Endothelial cell of umbilical vein (primary cell): Measurements from ENCODE around the gene SDC3. TPM values are rescaled to one million over a fixed set of nuclear protein-coding genes. Genes with fewer than 3 reads are reported as not detected.

Experiments used
- BruUV-seq: library from RNA; stranded (reverse); fragments of 400-500 nt; replicated peaks from 2 replicates; lab custom pipeline; 2021; lab: Mats Ljungman, UMichigan
- CTCF ChIA-PET: fragments of 300-600, 350-600 bp; sonication (Branson Sonifier 250); formaldehyde crosslinking; loops from one replicate; lab custom pipeline; 2021; ENCODE audit warnings: antibody characterized with exemption, inconsistent platforms; lab: Charles Lee
- POLR2A ChIA-PET: fragments of 300-600, 350-600 bp; sonication (Branson Sonifier 250); formaldehyde crosslinking; loops from one replicate; lab custom pipeline; 2021; ENCODE audit warnings: antibody characterized with exemption, inconsistent platforms; lab: Charles Lee
- DNase-seq: peaks from one replicate; pipeline ENCODE4 v3.0.0-alpha.2; 2011; ENCODE audit warnings: low read depth, low spot score
- FAIRE-seq: peaks from 2 replicates; lab custom pipeline; 2011; peaks lifted over from hg19 to GRCh38; lab: Jason Lieb, UNC
- H2AFZ ChIP-seq: 2 replicates; pipeline ENCODE4 v1.6.0; 2012; ENCODE audit warnings: low read depth, low read length, control low read depth, inconsistent platforms
- H3K27ac ChIP-seq: 2 replicates; pipeline ENCODE4 v1.5.1; 2011; ENCODE audit warnings: low read depth, mild to moderate bottlenecking, control low read depth, low read length, moderate library complexity; ENCODE audit not compliant: insufficient read depth
- H3K27me3 ChIP-seq, 2 experiments: 2 replicates each; pipeline versions ENCODE4 v1.6.0 to v1.6.1; 2011; ENCODE audit warnings: low read length in 2 of 2, mixed read lengths in 1 of 2; ENCODE audit not compliant: control insufficient read depth in 2 of 2, insufficient read depth in 2 of 2
- H3K36me3 ChIP-seq, 2 experiments: 2 replicates in 1 of 2; 3 replicates in 1 of 2; pipeline ENCODE4 v1.5.1; 2011; ENCODE audit warnings: low read length in 2 of 2, mild to moderate bottlenecking in 1 of 2, moderate library complexity in 1 of 2; ENCODE audit not compliant: control insufficient read depth in 2 of 2, insufficient read depth in 2 of 2; ENCODE audit errors: extremely low read depth in 1 of 2
- H3K4me1 ChIP-seq: 3 replicates; pipeline ENCODE4 v1.5.1; 2011; ENCODE audit warnings: mild to moderate bottlenecking, low read length; ENCODE audit not compliant: control insufficient read depth, insufficient read depth; ENCODE audit errors: extremely low read depth
- H3K4me2 ChIP-seq: 2 replicates; pipeline ENCODE4 v1.6.1; 2011; ENCODE audit warnings: low read length, control low read depth, mixed read lengths; ENCODE audit not compliant: insufficient read depth
- H3K4me3 ChIP-seq, 3 experiments: fragments of 200-600 bp in 1 of 3; sonication (generic), shearing (Covaris generic) in 1 of 3; replicated peaks in 1 of 3; 2 replicates each; pipeline ENCODE4 v1.5.1; 2011 to 2016; ENCODE audit warnings: control low read depth in 3 of 3, low read length in 3 of 3, mild to moderate bottlenecking in 2 of 3, inconsistent platforms in 1 of 3, low read depth in 1 of 3, moderate library complexity in 1 of 3; ENCODE audit not compliant: insufficient read depth in 1 of 3
- H3K79me2 ChIP-seq: 2 replicates; pipeline ENCODE4 v1.6.0; 2012; ENCODE audit warnings: low read length, inconsistent platforms; ENCODE audit not compliant: control insufficient read depth, insufficient read depth
- H3K9ac ChIP-seq: replicated peaks from 2 replicates; pipeline ENCODE3; 2011; ENCODE audit warnings: low read length, control low read depth; ENCODE audit not compliant: insufficient read depth; ENCODE audit errors: extremely low read depth
- H3K9me1 ChIP-seq: replicated peaks from 3 replicates; pipeline ENCODE4 v1.6.0; 2011; ENCODE audit warnings: mild to moderate bottlenecking, low read length; ENCODE audit not compliant: control insufficient read depth, insufficient read depth; ENCODE audit errors: extremely low read depth
- H3K9me3 ChIP-seq: replicated peaks from 2 replicates; pipeline ENCODE4 v1.5.1; 2012; ENCODE audit warnings: low read length, inconsistent platforms; ENCODE audit not compliant: control insufficient read depth, insufficient read depth
- H4K20me1 ChIP-seq: replicated peaks from 2 replicates; pipeline ENCODE3; 2011; ENCODE audit warnings: mild to moderate bottlenecking, low read length; ENCODE audit not compliant: control insufficient read depth, insufficient read depth; ENCODE audit errors: extremely low read depth
- CTCF ChIP-seq, 2 donors: IDR thresholded peaks; 1 replicate in 1 of 2; 2 replicates in 1 of 2; pipeline ENCODE4 v1.5.1; 2011; ENCODE audit warnings: low read length in 2 of 2, mild to moderate bottlenecking in 2 of 2, moderate library complexity in 2 of 2, control low read depth in 1 of 2, inconsistent platforms in 1 of 2, low read depth in 1 of 2; ENCODE audit not compliant: insufficient read depth in 1 of 2; ENCODE audit errors: extremely low read depth in 1 of 2
- EZH2 ChIP-seq: IDR thresholded peaks from 2 replicates; pipeline ENCODE4 v1.6.1; 2012; ENCODE audit warnings: borderline replicate concordance, low read depth, mild to moderate bottlenecking, moderate library complexity, low read length, inconsistent platforms; ENCODE audit not compliant: severe bottlenecking
- FOS ChIP-seq: IDR thresholded peaks from 2 replicates; pipeline ENCODE4 v1.6.1; 2011; ENCODE audit warnings: mild to moderate bottlenecking, low read length, moderate library complexity, borderline replicate concordance; ENCODE audit not compliant: insufficient read depth
- GATA2 ChIP-seq: IDR thresholded peaks from 2 replicates; pipeline ENCODE4 v1.7.0; 2011; ENCODE audit warnings: low read depth, mild to moderate bottlenecking, moderate library complexity, mixed read lengths, low read length; ENCODE audit not compliant: insufficient read length, insufficient read depth
- JUN ChIP-seq: IDR thresholded peaks from 2 replicates; pipeline ENCODE4 v1.6.1; 2011; ENCODE audit warnings: borderline replicate concordance, low read depth; ENCODE audit not compliant: insufficient read length, insufficient read depth
- MYC ChIP-seq: IDR thresholded peaks from one replicate; pipeline ENCODE4 v1.6.1; 2011; ENCODE audit warnings: mild to moderate bottlenecking, low read depth, low read length
- POLR2A ChIP-seq: IDR thresholded peaks from 2 replicates; pipeline ENCODE4 v1.6.1; 2012; ENCODE audit warnings: low read depth, mild to moderate bottlenecking, control low read depth, low read length
- POLR2AphosphoS5 ChIP-seq: IDR thresholded peaks from 2 replicates; pipeline ENCODE4 v1.6.1; 2012; ENCODE audit warnings: low read depth, mild to moderate bottlenecking, control low read depth, low read length, moderate library complexity; ENCODE audit not compliant: insufficient read depth
- dilution Hi-C: fragments of 300-500 bp; cut with MboI; formaldehyde crosslinking; loops from one replicate; pipeline ENCODE4 v1.15.0; 2019; ENCODE audit warnings: low sequenced_read_pairs; ENCODE audit not compliant: extremely low pct_ligation_motif_present
- intact Hi-C: fragments of 100-400 bp; cut with micrococcal nuclease; formaldehyde crosslinking; loops from one replicate; pipeline ENCODE4 v1.10.0; 2022
- polyA plus RNA-seq, 4 experiments: library from polyadenylated mRNA; depleted of rRNA in 3 of 4; stranded (reverse) in 3 of 4; unstranded in 1 of 4; fragments of >200 nt; gene quantifications; 2 replicates each; pipeline versions ENCODE4 v1.2.1 to v1.2.3, GENCODE V29; 2011 to 2012; ENCODE audit warnings: missing spikeins in 1 of 4
- total RNA-seq: library from RNA; stranded (reverse); gene quantifications from 2 replicates; pipeline ENCODE4 v1.2.3, GENCODE V29; 2021

SDC3 gene
- total and polyA plus RNA-seq, 2 donors (not counting 3 experiments of a cell fraction or from before 2014, with no cell fraction given), result 7.1 to 25.9 TPM

DNA sequence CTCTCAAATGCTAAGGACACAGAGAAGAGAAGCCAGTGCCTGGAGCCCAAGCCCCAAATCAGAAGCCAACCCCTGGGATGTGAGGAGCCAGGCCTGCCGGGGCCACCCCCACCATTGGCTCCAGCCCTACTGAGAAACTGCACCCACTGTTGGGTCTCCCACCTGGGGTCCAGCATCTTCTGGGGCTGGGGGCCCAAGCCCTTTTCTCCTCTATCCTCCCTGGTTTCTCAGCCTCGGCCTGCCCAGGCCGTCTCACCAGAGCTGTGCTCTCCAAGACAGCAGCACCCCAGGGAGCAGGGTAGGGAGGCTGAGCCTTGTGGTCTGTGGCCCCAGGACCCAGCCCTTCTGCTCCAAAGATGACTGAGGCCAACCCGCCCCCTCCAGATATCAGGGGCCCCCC, 37.9 kb downstream of the SDC3 start:
- intact Hi-C loops (no loop called here), dilution Hi-C loops (no loop called here)
- ChIA-PET POLR2A (no interaction called here), CTCF (no interaction called here)
- no TSS peak for BruUV-seq
- Histone ChIP-seq H2AFZ (no peak overlapping the region), H3K4me2 (no peak overlapping the region), H3K4me3 (no peak overlapping the region), H3K9me3 (no peaks in the 10 kb centered on the region), H3K9ac (no peak overlapping the region), H3K36me3 (peaks cover 0 to 6% of the 10 kb centered on the region in 2 experiments), H3K79me2 (no peaks in the 10 kb centered on the region), H3K27ac (no peak overlapping the region), H3K4me1 (no peaks in the 10 kb centered on the region), H3K27me3 (peaks cover 0 to 2% of the 10 kb centered on the region in 2 experiments), H4K20me1 (no peaks in the 10 kb centered on the region), H3K9me1 (no peaks in the 10 kb centered on the region)
- DNase-seq, result no peak
- no peak for TF ChIP-seq POLR2A
- no peak for TF ChIP-seq MYC
- no peak for TF ChIP-seq FOS
- TF ChIP-seq POLR2AphosphoS5, result no peak
- TF ChIP-seq EZH2, result no peak
- TF ChIP-seq CTCF (IDR thresholded peaks at IDR 0.05; ENCODE audit: extremely low read depth in 1 of 2, insufficient read depth in 1 of 2, low read depth in 1 of 2, low read length in 2 of 2), result no peak
- TF ChIP-seq GATA2, result no peak
- no peak for TF ChIP-seq JUN
- no peak for FAIRE-seq
